Gastroesophageal sphincter (tissue), 4 donors: ENCODE results near the gene MPL. TPM values are rescaled to one million over a fixed set of nuclear protein-coding genes. Genes with fewer than 3 reads are reported as not detected.

Source experiments
- ATAC-seq: fragments of 150-250 bp; one replicate; pipeline ENCODE4 v1.9.1; 2016; ENCODE audit warnings: mild to moderate bottlenecking, moderate library complexity
- H3K27ac ChIP-seq, 4 donors: fragments of 200-600 bp; sonication (generic) in 3 of 4; 1 replicate in 3 of 4; 2 replicates in 1 of 4; pipeline ENCODE4 v1.5.1; 2016 to 2019
- H3K27me3 ChIP-seq: fragments of 200-600 bp; sonication (generic); one replicate; pipeline ENCODE4 v1.5.1; 2019
- H3K36me3 ChIP-seq, 2 donors: fragments of 200-600 bp; sonication (generic); one replicate each; pipeline ENCODE4 v1.5.1; 2019; ENCODE audit warnings: control low read depth in 1 of 2
- H3K4me1 ChIP-seq, 3 donors: fragments of 200-600 bp; sonication (generic); 1 replicate in 2 of 3; 2 replicates in 1 of 3; pipeline ENCODE4 v1.5.1; 2016 to 2019; ENCODE audit warnings: control low read depth in 2 of 3
- H3K4me3 ChIP-seq, 2 donors: fragments of 200-600 bp; sonication (generic); one replicate each; pipeline ENCODE4 v1.5.1; 2019; ENCODE audit warnings: mild to moderate bottlenecking in 1 of 2, moderate library complexity in 1 of 2
- H3K9me3 ChIP-seq, 3 donors: fragments of 200-600 bp; sonication (generic); one replicate each; pipeline ENCODE4 v1.5.1; 2017 to 2019; ENCODE audit warnings: control low read depth in 2 of 3
- CTCF ChIP-seq, 4 experiments: fragments of 200-600 bp in 2 of 4; fragments of 450-650 bp in 2 of 4; sonication (generic) in 1 of 4; IDR thresholded peaks; one replicate each; pipeline ENCODE4 v1.5.1; 2017 to 2019; ENCODE audit warnings: antibody characterized with exemption in 4 of 4, mild to moderate bottlenecking in 2 of 4, moderate library complexity in 2 of 4
- EP300 ChIP-seq: sonication (generic); formaldehyde crosslinking; IDR thresholded peaks from one replicate; pipeline ENCODE4 v1.6.1; 2017; ENCODE audit warnings: antibody characterized with exemption, mild to moderate bottlenecking
- POLR2A ChIP-seq, 2 donors: fragments of 450-650 bp; IDR thresholded peaks; one replicate each; pipeline ENCODE4 v1.6.1; 2017; ENCODE audit warnings: antibody characterized with exemption in 2 of 2, mild to moderate bottlenecking in 2 of 2, moderate library complexity in 1 of 2
- POLR2AphosphoS5 ChIP-seq: sonication (generic); formaldehyde crosslinking; IDR thresholded peaks from one replicate; pipeline ENCODE4 v1.6.1; 2017; ENCODE audit warnings: antibody characterized with exemption
- WGBS, 2 donors: methylation state at CpG; one replicate each; pipeline ENCODE4 v1.1.5; 2018; ENCODE audit warnings: low coverage in 1 of 2; 5-methylcytosine and 5-hydroxymethylcytosine counted together
- total RNA-seq, 4 donors: library from RNA; depleted of rRNA; stranded (reverse); fragments of >200 nt; gene quantifications; one replicate each; pipeline ENCODE4 v1.1.0, GENCODE V29; 2016

The MPL gene
- total RNA-seq, 4 donors from 2014 or later: 0.27 to 1.1 TPM; not detected in 2

- 83 to 100% methylated on average over 1 to 2 of the region's 2 CpGs for WGBS, 2 donors
- Histone ChIP-seq H3K4me3 (no peak overlapping the region), H3K36me3 (peaks cover 0 to 77% of the 10 kb centered on the region in 2 donors), H3K27me3 (no peaks in the 10 kb centered on the region), H3K4me1 (peaks cover 2 to 27% (median 6%) of the 10 kb centered on the region in 3 donors), H3K9me3 (no peaks in the 10 kb centered on the region), H3K27ac (no peak overlapping the region)
- no peak for ATAC-seq
- no peak for TF ChIP-seq POLR2AphosphoS5
- TF ChIP-seq CTCF (IDR thresholded peaks at IDR 0.05): no peak
- no peak for TF ChIP-seq EP300
- TF ChIP-seq POLR2A (IDR thresholded peaks at IDR 0.05): no peak
These were observed 45.8 kb downstream of the MPL start for GRCh38 chr1:43383449-43383848.

- TF ChIP-seq EP300: no peak
- no peak for TF ChIP-seq POLR2AphosphoS5
- WGBS, 2 donors: 85 to 86% methylated on average over 4 to 6 of the region's 6 CpGs
- ATAC-seq: no peak
- Histone ChIP-seq H3K27me3 (no peaks in the 10 kb centered on the region), H3K4me3 (no peak overlapping the region), H3K9me3 (no peaks in the 10 kb centered on the region), H3K4me1 (peaks cover 6 to 43% (median 22%) of the 10 kb centered on the region in 3 donors), H3K36me3 (peaks cover 0 to 60% of the 10 kb centered on the region in 2 donors), H3K27ac (no peak overlapping the region)
These were observed 49.1 kb downstream of the MPL start for GRCh38 chr1:43386676-43387075.

- WGBS, 2 donors: 50 to 75% methylated on average over 1 to 3 of the region's 4 CpGs
- no peak for ATAC-seq
- no peak overlapping the region for H3K4me3 ChIP-seq
These were observed 50.5 kb downstream of the MPL start for GRCh38 chr1:43387976-43388599.

GRCh38 chr1:43388613-43389012 lies 51.0 kb downstream of the MPL start:
- no peak for ATAC-seq
- TF ChIP-seq EP300 (no peak), POLR2A (IDR thresholded peaks at IDR 0.05) (no peak), POLR2AphosphoS5 (no peak), CTCF (IDR thresholded peaks at IDR 0.05) (no peak)
- no peaks in the 10 kb centered on the region for H3K9me3 ChIP-seq
- peaks cover 0 to 42% of the 10 kb centered on the region in 2 donors for H3K36me3 ChIP-seq
- H3K27me3 ChIP-seq: no peaks in the 10 kb centered on the region
- H3K27ac ChIP-seq: peak overlapping the region in 1 of 4 donors; percentile 87
- WGBS, 2 donors: 15 to 38% methylated on average over 2 to 3 of the region's 3 CpGs
- peak overlapping the region; percentile 56 to 67 for H3K4me3 ChIP-seq
- peaks cover 6 to 30% (median 22%) of the 10 kb centered on the region in 3 donors for H3K4me1 ChIP-seq

More at GRCh38 chr1:43387976-43388599, 50.5 kb downstream of the MPL start:
- Histone ChIP-seq H3K9me3 (no peaks in the 10 kb centered on the region), H3K27ac (no peak overlapping the region), H3K27me3 (no peaks in the 10 kb centered on the region), H3K36me3 (peaks cover 0 to 46% of the 10 kb centered on the region in 2 donors), H3K4me1 (peaks cover 6 to 30% (median 22%) of the 10 kb centered on the region in 3 donors)
- TF ChIP-seq CTCF (IDR thresholded peaks at IDR 0.05): no peak
- no peak for TF ChIP-seq EP300
- TF ChIP-seq POLR2A (IDR thresholded peaks at IDR 0.05): no peak
- TF ChIP-seq POLR2AphosphoS5: no peak

- peak within 1 kb of the TSS; percentile 56 to 67 for H3K4me3 ChIP-seq
- TF ChIP-seq POLR2A (IDR thresholded peaks at IDR 0.05) (peak; percentile 51 to 66), EP300 (no peak), POLR2AphosphoS5 (peak; percentile 86), CTCF (IDR thresholded peaks at IDR 0.05) (no peak)
- peak within 1 kb of the TSS; percentile 25 to 88 (median 87) for H3K27ac ChIP-seq
- 0% methylated on average over 22 to 36 of the region's 65 CpGs for WGBS, 2 donors
- no peaks in the 10 kb centered on the region for H3K9me3 ChIP-seq
- H3K27me3 ChIP-seq: no peaks in the 10 kb centered on the region
- peaks cover 0 to 35% of the 10 kb centered on the region in 2 donors for H3K36me3 ChIP-seq
- peaks cover 6 to 30% (median 22%) of the 10 kb centered on the region in 3 donors for H3K4me1 ChIP-seq
- peak; percentile 99 for ATAC-seq
These were observed 52.0 kb downstream of the MPL start, which contains the start of the genes MED8 and SZT2 for GRCh38 chr1:43389326-43390313. MED8 (minus strand) TSS chr1:43389800; CDS start chr1:43389764, 36 bp downstream. SZT2 (plus strand) TSS chr1:43389899; CDS start chr1:43389969, 70 bp downstream.
